Gastrocnemius medialis (tissue), 4 donors: ENCODE results near the gene P2RY4.

Experiments used
- CTCF ChIP-seq, 5 experiments: fragments of 450-650 bp in 3 of 5; fragments of 200-600 bp in 2 of 5; sonication (generic) in 2 of 5; IDR thresholded peaks in 4 of 5; conservative IDR thresholded peaks in 1 of 5; 1 replicate in 4 of 5; 2 replicates in 1 of 5; pipeline ENCODE4 v1.5.1; 2016 to 2019; ENCODE audit warnings: antibody characterized with exemption in 5 of 5, mild to moderate bottlenecking in 3 of 5, moderate library complexity in 3 of 5
- POLR2A ChIP-seq, 2 donors: fragments of 450-650 bp; IDR thresholded peaks; one replicate each; pipeline ENCODE4 v1.6.1; 2017; ENCODE audit warnings: antibody characterized with exemption in 2 of 2, mild to moderate bottlenecking in 2 of 2, moderate library complexity in 2 of 2

DNA sequence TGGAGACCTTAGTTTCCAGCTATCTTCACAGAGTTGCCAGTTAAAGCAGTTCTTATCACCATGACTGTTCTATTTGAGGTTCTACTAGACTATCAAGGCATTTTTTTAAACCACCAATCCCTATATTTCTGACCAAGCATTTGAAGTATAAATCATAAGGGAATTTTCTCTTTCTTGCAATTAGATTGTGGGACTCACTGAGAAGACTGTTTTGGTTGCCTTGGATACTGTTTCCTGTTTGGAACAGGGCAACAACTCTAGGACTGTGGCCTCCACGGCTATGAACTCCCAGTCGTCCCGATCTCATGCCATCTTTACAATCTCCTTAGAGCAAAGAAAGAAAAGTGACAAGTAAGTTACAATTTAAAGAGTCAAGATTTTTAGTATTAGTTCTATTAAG lies 41.7 kb upstream of the P2RY4 start:
- TF ChIP-seq CTCF (IDR thresholded peaks at IDR 0.05 in 4 of 5, conservative IDR thresholded peaks at IDR 0.05 in 1 of 5) (no peak), POLR2A (IDR thresholded peaks at IDR 0.05) (no peak)
